ENCODE results near the gene CCDC197. TPM values are rescaled to one million over a fixed set of nuclear protein-coding genes. Genes with fewer than 3 reads are reported as not detected.

The CCDC197 gene
- total and polyA plus RNA-seq, 8 donors: not detected

- no peak for ATAC-seq
- no peaks in the 10 kb centered on the region for H3K9me3 ChIP-seq
- no peak for DNase-seq
- intact Hi-C loops (cut with DNase I): no loop called here
- peaks cover 0 to under 1% (median 0%) of the 10 kb centered on the region in 3 donors for H3K4me1 ChIP-seq
- no peaks in the 10 kb centered on the region for H3K27me3 ChIP-seq
- no peaks in the 10 kb centered on the region for H3K36me3 ChIP-seq
- TF ChIP-seq CTCF (IDR thresholded peaks at IDR 0.05): no peak
- FAIRE-seq: no peak
- H3K27ac ChIP-seq: no peak overlapping the region
- no peak overlapping the region for H3K4me3 ChIP-seq
- 95 to 96% methylated on average over 10 of the region's 10 CpGs for WGBS, 2 donors
These were observed 32.8 kb upstream of the CCDC197 start for GRCh38 chr14:93964281-93964680.

GRCh38 chr14:93964820-93965286 is 32.2 kb upstream of the CCDC197 start:
- H3K4me1 ChIP-seq: no peaks in the 10 kb centered on the region
- no peak for DNase-seq
- no peak overlapping the region for H3K27ac ChIP-seq
- 85 to 95% methylated on average over 3 of the region's 3 CpGs for WGBS, 2 donors
- H3K9me3 ChIP-seq: no peaks in the 10 kb centered on the region
- TF ChIP-seq CTCF (IDR thresholded peaks at IDR 0.05): no peak
- H3K36me3 ChIP-seq: no peaks in the 10 kb centered on the region
- intact Hi-C loops (cut with DNase I): no loop called here
- H3K27me3 ChIP-seq: no peaks in the 10 kb centered on the region
- no peak for FAIRE-seq
- no peak for ATAC-seq
- no peak overlapping the region for H3K4me3 ChIP-seq

GRCh38 chr14:93965287-93965821 is 31.7 kb upstream of the CCDC197 start:
- DNase-seq: no peak
- no peak for ATAC-seq
- Histone ChIP-seq H3K36me3 (no peaks in the 10 kb centered on the region), H3K4me3 (no peak overlapping the region), H3K9me3 (no peaks in the 10 kb centered on the region), H3K27ac (no peak overlapping the region), H3K4me1 (no peaks in the 10 kb centered on the region), H3K27me3 (no peaks in the 10 kb centered on the region)
- 78 to 81% methylated on average over 3 of the region's 3 CpGs for WGBS, 2 donors
- intact Hi-C loops (cut with DNase I): no loop called here
- TF ChIP-seq CTCF (IDR thresholded peaks at IDR 0.05): no peak
- FAIRE-seq: no peak

- ATAC-seq: no peak
- DNase-seq: no peak
- Histone ChIP-seq H3K9me3 (no peaks in the 10 kb centered on the region), H3K4me3 (no peak overlapping the region), H3K27ac (no peak overlapping the region), H3K36me3 (no peaks in the 10 kb centered on the region), H3K27me3 (no peaks in the 10 kb centered on the region), H3K4me1 (no peaks in the 10 kb centered on the region)
- intact Hi-C loops (cut with DNase I): no loop called here
- no peak for TF ChIP-seq CTCF (IDR thresholded peaks at IDR 0.05)
- FAIRE-seq: no peak
- WGBS, 2 donors: 96 to 97% methylated on average over 3 of the region's 3 CpGs
These were observed 31.1 kb upstream of the CCDC197 start for GRCh38 chr14:93965946-93966474.

GRCh38 chr14:93967637-93968250 is 29.4 kb upstream of the CCDC197 start:
- no peak overlapping the region for H3K27ac ChIP-seq
- FAIRE-seq (no peak), DNase-seq (no peak), ATAC-seq (no peak)
- H3K27me3 ChIP-seq: no peaks in the 10 kb centered on the region
- H3K9me3 ChIP-seq: no peaks in the 10 kb centered on the region
- intact Hi-C loops (cut with DNase I): no loop called here
- H3K4me1 ChIP-seq: no peaks in the 10 kb centered on the region
- H3K4me3 ChIP-seq: no peak overlapping the region
- TF ChIP-seq CTCF (IDR thresholded peaks at IDR 0.05): no peak
- WGBS, 2 donors: 69 to 71% methylated on average over 10 of the region's 10 CpGs
- H3K36me3 ChIP-seq: no peaks in the 10 kb centered on the region
